Left renal cortex interstitium (tissue), 4 donors: ENCODE results near the gene LPAR3. TPM values are rescaled to one million over a fixed set of nuclear protein-coding genes. Genes with fewer than 3 reads are reported as not detected.
A peak's percentile ranks its signal among the peaks of the same experiment; 100 is the strongest.

ENCODE experiments used
- DNase-seq, 4 donors: peaks; one replicate each; pipeline ENCODE4 v3.0.0-alpha.2; 2013; ENCODE audit warnings: low read depth in 4 of 4, low spot score in 2 of 4, missing footprints in 1 of 4
- polyA plus RNA-seq, 4 donors: library from polyadenylated mRNA; unstranded; fragments of 120-200 nt; gene quantifications; one replicate each; pipeline ENCODE4 v1.2.1, GENCODE V29; 2013; ENCODE audit not compliant: insufficient read length in 4 of 4

LPAR3 gene
- polyA plus RNA-seq, 4 donors = 0.85 to 1.4 (median 1.1) TPM

DNA sequence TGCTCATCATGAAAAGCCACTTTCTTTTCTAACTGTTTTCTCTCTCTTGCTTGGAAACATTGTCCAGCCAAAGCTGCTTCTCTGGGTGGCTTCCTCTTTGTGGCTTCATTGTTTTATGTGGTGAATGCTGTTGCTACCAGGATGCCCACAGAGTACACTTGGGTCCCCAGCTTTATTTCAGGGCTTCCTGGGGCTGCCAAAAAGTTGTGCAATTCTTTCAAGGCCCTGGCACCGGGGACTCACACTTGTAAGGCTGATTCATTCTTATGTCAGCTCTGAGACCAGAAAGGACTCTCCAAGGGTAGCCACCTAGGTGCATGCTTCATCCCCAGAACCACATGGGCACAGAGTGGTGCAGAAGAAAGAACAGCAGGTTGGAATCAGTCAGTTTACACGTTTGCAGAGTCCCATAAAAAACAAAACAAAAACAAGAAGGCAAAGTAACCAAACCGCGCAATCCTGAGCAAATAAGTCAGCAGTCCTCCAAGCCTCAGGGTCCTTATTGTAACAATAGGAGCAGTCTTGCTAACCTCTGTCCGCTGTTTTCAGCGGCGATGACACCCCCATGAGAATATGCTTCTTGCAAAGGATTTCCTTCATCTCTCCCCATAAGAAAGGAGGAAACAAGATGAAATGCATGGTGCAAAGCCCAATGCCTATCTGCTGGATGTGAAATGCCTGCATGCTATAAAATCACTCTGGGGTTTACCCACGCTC lies 112.8 kb downstream of the LPAR3 start:
- DNase-seq = no peak

DNA sequence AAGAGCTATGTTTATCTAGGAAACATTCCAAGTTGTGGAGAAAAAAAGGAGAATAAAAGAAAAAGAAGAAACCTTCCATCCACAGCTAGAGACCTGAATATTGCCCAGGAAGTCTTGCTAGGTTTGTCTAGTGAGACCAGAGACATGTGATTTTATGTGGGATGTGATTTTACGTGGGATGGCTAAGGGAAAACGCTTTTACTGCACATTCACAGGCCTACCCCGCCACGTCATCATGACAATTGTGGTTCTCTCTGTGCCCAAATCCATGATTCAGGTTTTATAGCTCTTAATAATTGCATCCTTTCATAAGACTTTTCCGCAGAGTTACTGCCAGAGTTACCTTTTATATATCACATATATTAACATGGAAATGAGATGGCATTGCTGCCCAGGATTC lies 116.4 kb downstream of the LPAR3 start:
- no peak for DNase-seq

DNA sequence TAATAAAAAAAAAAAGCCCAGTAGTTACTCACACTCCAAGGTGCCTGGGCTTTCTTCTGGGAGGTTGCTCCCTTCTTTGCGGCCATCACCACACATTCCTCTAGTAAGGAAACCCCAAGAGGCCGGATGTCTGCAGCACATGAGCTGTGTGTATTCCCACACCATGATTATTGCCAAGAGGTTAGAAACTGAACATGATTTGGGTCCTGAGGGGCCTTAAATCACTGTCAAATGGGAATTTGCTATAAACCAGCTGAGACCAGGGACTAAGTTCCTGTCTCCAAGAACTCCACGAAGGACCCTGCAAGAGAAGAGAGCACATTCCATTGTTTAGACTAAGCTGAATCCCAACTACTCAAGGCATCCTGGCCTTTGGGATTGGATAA lies 117.5 kb downstream of the LPAR3 start:
- DNase-seq = no peak

DNA sequence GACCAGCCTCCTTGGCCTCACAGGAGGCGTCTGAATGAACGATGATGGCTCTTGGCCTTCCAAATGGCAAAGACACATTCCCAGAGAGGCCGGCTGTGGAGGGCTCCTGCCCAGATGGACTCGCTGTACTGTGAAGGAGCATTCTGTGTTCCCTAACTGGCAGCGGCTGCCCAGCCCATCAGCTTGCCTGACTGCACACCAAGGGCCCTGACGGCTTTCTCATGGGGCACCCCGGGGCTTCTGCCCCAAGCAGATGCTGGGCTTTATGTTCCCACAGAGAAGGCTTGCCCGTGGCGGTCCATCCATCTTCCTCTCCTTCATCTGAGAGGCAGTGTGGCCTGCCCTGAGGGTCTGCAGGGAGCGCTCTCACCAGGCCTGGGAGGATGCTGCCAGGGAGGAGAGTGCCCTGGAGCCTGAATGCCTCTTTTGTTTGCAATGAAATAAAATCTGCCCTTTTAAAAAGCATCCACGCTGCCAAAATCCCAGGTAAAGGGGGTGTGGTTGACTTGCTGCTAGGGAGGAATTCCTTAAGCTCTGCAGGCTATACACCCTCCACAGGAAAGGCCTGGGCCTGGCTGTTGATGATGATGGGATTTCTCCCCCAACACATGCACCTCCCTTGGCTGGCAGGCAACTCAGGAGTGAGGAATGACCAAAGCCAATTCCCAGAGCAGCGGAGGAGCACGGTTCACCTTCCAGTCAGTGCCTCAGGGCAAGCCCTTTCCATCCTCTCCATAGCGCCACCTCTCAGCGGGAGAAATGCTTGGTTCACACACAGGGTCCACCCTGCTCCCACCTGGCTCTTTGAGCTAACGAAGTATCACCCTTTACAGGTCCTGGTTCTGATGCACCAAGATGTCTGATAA lies 118.1 kb downstream of the LPAR3 start:
- no peak for DNase-seq

DNA sequence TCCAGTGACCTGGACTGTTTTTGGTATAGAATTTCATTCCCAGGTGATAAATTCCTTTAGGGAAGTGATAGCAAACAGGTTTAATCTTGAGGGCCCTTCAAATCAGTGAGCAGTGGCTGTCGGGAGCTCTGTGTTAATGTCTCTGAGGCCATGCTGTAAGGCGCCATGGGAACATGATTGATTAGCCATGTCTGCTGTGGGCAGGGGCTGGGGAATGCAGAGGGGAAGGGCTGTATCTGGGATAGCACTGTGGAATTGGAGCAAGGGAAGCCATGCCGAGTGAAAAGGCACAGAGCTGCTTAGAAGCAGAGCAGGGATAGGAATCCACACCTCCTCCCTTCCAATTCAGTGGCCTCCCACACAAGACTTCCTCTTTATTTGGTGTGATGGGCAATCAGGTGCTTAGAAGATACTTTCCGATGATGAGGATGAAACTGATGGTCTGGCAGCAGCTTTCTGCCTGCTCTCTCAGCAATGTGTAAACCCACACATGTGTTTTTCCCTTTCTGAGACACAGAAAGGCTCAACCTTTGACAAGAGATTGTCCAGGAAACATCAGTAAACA lies 119.0 kb downstream of the LPAR3 start:
- DNase-seq = no peak

DNA sequence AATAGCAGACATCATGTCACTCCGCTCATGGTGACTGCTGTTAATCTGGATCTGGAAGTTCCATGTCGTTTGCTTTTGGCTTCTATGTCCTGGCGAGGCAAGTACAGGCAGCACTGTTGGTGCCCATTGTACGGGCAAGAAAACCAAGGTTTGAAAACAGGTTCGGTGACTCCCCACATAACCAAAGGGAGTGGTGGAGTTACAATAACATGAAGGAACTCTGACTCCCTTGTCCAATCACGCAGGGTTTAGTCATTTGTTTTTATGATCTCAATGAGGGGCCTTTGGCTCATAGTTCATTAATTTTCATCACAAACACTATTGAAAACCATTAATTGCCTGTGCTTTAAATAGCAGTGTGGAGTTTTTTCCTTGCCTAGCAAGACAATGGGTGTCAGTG lies 119.8 kb downstream of the LPAR3 start:
- no peak for DNase-seq

DNA sequence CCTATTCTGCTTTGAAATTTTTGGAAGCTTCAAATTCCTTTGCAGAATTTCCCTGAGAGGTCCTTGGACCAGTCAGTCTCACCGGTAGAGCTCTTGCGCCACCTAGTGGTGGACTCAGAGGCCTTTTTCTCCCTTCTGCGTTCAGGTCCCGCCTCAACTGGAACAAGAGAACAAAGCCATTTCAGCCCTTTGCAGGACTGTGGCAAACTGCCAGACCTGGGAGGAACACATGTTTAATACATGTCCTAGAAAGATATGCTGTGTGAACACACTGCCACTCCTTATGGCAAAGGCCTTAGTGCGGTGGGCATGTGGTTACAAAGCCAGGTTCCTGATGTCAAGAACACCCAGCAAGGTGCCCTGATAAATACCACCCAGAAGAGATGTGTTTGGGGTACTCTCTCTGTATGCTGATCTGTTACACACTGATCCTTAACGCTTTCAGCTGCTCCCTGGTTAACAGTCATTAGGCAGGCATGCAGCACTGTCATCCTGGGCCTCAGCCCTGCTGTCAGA lies 120.5 kb downstream of the LPAR3 start:
- peak; percentile 58 to 86 (median 68) for DNase-seq

DNA sequence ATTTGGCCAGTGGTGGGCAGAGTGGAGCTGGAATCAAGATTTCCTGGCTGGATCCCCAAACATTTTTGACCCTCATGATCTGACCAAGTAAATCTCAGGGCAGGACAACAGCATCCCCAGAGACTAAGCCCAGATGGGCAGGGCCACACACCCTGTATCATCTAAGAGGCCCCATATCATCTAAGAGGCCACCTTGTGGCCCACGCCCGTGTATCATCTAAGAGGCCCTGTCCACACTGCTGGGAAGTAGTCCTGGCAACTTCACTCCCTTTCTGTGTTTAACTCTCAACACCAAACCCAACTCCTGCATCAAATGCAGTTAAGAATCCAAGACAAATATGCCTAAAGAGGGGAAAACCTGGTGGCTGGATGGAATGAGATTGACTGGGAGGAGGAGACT lies 121.1 kb downstream of the LPAR3 start:
- no peak for DNase-seq

DNA sequence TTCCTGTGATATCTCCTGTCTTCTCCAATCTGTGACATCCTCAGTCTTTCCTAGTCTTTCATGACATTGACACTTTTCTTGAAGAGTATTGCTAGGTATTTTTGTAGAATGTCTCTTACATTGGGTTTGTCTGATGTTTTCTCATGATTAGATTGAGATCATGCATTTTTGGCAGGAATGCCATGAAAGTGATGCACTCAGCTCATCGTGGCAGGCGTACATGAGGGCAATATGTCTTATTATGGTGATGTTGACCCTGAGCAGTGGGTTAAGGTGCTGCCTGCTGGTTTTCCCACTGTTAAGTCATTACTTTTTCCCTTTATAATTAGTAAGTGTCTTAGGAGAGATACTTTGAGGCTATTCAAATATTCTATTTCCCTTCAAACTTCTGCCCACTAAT lies 122.5 kb downstream of the LPAR3 start:
- DNase-seq = no peak

DNA sequence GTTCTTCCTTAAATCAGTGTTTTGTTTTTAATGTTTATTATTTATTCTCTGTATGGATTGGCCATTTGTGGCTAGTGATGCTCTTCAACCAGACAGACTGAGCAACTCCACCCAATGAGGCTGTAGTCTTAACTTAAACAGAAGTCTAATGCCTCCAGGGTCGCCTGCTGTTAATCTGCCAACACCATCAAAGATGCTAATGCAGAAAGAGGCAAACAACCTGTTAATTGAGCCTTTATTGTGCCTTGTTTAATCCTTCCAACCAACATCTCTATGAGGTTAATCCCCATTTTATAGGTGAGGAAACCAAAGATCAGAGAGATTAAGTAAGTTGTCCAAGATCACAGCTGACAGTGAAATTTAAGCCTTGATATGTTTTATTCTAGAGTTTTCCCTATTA lies 123.4 kb downstream of the LPAR3 start:
- no peak for DNase-seq

DNA sequence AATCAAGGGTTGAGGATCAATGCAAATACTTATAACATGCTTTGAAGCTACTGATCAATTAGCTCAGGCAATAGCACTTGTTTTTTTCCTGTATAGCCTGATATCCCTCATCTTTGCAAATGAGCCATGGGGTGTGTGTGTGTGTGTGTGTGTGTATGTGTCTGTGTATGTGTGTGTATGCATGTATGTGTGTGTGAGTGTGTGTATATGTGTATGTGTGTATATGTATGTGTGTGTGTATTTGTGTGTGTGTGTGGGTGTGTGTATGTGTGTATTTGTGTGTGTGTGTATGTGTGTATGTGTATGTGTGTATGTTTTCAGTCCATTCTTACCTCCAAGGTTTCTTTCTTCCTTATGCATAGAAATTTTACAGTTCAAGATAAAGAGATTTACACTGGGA lies 124.4 kb downstream of the LPAR3 start:
- DNase-seq = no peak

DNA sequence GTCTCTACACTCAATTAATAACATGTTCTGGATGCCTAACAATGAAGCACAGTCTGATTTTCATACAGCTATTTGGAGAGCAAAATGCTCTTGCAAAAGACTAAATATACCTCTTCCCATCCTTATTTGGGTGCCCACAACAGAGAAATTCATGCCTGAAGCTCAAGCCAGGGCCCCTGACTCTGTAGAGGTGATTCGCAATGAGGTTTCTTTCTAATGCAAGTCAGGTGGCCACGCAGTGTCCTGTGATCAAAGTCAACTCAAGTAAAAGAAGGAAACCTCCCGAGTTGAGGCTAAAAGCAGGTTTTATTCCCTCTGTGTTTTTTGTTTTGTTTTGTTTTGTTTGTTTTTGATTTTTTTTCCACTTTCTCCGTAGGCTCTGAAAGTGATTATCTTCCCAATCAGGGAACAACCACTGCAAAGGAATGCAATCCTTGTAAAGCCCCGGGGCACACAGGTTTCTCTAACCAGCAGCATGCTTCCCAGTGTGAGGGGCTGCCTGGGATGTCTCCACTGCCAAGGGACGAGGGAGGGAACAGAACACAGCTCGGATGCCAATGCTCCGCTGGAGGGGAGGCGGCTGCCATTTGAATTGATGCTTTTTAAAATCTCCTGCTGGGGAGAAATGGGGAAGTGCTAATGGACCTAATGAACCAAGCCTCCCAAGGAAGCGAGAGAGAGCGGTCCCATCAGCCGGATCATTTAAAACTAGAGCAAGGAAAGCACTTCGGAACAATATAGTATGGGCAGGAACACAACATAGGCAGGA lies 128.9 kb downstream of the LPAR3 start:
- no peak for DNase-seq

DNA sequence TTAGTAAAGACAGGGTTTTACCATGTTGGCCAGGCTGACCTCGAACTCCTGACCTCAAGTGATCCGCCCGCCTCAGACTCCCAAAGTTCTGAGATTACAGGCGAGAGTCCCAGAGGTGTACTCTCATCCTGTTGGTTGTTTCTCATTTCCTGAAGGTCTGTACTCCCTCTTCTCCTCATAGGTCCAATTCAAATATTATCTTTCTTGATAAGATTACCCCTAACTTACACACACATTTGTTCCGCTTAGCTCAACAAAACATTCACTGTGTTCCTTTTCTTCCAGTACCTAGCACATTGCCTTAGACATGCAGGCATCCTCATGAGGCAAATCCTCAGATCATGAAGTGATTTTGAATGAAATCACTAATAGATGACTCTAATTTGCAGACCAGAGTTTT lies 130.3 kb downstream of the LPAR3 start:
- no peak for DNase-seq

Other genes starting within 250 kb of the LPAR3 start
- gene SSX2IP, start 202.7 kb downstream of the LPAR3 start, polyA plus RNA-seq = 10 to 100 TPM; 32.4 to 41.2 (median 35.5) TPM
- 1 to 10 TPM in 2 of 4 donors, under 1 TPM in 2; 0.44 to 1.5 (median 0.92) TPM for gene MCOLN2, start 103.9 kb upstream of the LPAR3 start, polyA plus RNA-seq
- gene MCOLN3, start 155.3 kb upstream of the LPAR3 start, polyA plus RNA-seq = 10 to 100 TPM in 2 of 4 donors, 1 to 10 TPM in 2; 6.0 to 15.6 (median 9.6) TPM